ENCODE results near the gene DCP1A. TPM values are rescaled to one million over a fixed set of nuclear protein-coding genes. Genes with fewer than 3 reads are reported as not detected.
A peak's percentile ranks its signal among the peaks of the same experiment; 100 is the strongest.
"Not testable (repeated sequence)": the region's sequence is repeated elsewhere in the genome, so short reads cannot be mapped to it uniquely, and the experiment has no call there.

The DCP1A gene
- total RNA-seq, 1 donor from 2014 or later: 11.2 TPM

DNA sequence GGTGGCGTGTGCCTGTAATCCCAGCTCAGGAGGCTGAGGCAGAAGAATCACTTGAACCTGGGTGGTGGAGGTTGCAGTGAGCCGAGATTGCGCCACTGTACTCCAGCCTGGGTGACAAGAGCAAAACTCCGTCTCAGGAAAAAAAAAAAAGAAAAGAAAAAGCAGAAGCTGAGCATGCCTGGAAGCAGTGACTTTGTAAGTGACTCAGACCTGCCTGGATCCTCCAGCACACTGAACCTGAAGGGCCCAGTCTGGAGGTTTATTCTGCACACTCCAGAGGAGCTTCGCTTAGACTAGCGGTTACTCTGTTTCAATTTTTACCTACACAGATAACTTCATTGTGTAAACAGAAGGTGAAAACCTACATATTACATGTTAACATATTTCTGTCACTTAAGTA is 19.4 kb downstream of the DCP1A start:
- DNase-seq: not testable (repeated sequence)

DNA sequence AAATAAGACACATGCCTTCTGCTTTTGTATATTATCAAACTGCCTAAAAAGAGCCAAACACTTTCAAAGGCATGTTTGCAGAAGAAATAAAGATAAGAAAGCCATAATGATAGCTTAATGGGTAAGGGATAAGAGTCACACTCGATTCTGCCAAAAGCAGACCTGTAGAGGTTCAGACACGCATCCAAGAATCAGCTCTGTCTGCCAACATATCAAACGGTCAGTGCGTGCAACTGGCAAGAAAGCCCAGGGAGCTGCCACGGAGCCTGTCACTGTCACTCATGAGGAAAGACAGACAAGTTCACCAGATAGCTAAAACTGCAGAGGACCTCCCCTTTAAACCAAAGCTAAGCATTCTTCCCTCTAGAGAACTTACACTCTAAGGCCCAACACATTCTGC is 23.2 kb downstream of the DCP1A start:
- DNase-seq: no peak

DNA sequence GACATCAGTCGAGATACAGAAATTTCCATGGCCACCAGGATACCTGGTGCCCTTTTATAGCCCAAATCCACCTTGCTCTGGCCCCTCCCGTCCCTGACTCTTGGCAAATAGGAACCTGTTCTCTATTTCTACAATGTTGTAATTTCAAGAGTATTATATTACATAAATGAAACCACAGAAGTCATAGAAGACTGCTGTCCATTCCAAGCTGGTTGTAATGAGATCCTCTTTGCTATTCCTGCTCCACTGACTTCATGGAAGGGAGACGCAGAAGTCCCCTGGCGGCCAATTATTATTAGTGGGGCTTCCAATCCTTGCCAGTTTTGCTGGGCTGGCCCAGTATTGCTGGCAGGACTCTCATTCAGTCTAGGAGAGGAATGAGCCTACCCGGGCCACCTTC is 26.6 kb downstream of the DCP1A start:
- DNase-seq: no peak

DNA sequence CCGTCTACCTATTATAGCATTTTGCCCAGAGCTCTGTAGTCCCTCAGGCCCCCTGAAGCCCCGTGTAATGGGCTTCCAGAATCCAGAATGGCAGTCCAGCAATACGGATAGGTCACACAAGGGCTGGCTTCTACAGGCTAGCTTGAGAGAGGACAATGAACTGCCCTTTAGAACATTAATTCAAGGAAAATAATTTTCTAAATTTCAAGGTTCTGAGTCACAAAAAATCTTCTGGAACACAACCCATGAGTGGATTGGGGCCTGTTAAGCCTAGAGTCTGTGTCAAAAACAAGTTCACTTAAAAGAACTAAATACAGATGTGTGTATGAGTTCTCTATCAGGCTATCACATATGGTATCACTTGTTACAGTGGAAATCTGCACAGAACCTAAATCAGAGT is 28.8 kb downstream of the DCP1A start:
- no peak for DNase-seq

DNA sequence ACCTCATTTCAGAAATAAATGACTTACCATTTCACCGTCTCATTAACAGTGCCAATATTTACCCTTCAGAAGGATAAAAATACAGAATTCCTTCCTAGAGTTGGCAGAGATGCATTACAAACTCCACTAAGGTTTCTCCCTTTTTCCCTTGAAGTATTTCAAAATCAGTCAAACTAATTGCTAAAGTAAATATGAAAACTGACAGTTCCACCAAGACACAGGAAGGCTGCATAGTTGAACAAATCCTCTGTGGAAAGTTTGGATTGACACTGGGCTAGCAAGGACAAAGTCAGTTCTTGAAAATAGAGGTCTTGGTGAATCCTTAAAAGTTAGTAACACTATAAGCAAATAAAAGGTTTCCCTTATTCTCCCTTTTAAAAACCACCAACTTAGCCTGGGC is 34.5 kb downstream of the DCP1A start:
- no peak for DNase-seq

DNA sequence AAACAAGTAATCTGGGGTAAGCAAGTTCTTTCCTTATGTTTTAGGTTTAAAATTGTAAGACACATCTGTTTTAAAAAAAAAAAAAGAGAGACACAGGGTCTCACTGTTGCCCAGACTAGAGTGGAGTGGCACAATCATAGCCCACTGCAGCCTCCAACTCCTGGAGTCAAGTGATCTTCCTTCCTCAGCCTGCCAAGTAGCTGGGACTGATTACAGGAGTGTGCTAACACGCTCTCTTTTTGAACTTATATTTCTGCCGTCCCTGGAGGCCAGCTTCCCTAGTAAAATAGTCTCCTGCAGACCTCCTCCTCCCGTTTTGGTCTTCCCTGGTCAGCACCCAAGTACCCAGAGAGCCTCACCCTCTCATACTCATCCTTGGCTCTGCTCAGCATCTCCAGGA is 35.5 kb downstream of the DCP1A start:
- no peak for DNase-seq

DNA sequence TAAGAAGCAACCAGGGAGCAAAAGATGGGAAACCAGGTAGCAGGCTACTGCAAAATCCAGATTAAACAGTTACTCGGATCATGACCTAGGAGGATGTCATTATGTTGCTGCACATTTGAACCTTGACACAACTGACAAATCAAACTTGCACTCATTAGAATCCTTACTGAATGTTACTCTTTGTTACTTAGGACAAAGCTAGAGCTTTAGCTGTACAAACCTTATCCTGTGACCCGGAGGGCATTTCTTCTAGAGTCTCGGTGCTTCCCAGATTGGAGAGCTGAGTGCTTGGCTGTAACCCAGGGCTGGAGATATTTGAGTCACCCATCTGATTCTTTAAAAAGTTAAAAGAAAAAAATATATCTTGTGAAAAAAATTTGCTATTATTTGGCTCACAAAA is 43.4 kb downstream of the DCP1A start:
- DNase-seq: no peak

DNA sequence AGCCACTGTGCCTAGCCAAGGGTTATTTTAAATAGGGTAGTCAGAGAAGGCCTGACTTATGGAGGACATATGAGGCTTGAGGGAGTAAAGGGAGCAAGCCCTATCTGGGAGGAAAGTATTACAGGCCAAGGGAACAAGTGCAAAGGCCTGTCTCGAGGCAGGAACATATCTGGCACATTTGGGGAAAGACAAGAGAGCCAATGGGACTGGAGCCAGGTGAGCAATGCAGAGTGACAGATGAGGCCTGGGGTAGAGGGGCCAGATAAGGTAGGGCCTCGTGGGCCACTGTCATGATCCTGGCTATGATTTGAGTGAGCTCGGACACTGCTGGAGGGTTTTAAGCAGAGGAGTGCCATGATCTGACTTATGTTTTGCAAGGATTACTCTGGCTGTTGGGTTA is 43.8 kb downstream of the DCP1A start:
- DNase-seq: no peak

DNA sequence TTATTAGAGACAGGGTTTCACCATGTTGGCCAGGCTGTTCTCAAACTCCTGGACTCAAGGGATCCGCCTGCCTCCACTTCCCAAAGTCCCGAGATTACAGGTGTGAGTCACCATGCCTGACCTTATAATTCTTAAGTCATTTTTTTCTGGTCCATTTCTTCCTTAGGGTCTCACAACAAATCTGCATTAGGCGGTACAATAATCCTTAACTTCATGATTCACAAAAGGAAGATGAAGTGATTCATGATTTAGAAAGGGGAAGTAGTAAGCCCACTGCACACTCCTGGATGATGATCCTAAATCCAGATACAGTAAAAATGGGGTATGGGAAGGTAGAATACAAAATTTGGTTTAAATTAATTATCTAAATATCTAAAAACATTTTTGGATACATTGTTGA is 46.5 kb downstream of the DCP1A start:
- no peak for DNase-seq

DNA sequence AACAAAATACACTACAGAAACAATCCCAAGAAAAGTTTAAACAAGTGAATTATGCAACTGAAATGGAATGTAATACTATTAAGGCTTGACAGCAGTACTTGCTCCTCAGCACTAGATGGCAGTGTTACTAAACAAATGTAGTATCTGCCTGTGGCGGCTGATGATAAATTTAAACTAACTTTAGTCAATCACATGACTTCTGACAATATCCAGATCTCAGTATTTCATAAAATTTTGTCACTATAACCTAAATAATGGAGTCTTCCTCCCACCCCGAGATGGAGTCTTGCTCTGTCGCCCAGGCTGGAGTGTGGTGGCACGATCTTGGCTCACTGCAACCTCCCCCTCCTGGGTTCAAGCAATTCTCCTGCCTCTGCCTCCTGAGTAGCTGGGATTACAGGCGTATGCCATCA is 47.7 kb downstream of the DCP1A start:
- DNase-seq: peak; percentile 66

DNA sequence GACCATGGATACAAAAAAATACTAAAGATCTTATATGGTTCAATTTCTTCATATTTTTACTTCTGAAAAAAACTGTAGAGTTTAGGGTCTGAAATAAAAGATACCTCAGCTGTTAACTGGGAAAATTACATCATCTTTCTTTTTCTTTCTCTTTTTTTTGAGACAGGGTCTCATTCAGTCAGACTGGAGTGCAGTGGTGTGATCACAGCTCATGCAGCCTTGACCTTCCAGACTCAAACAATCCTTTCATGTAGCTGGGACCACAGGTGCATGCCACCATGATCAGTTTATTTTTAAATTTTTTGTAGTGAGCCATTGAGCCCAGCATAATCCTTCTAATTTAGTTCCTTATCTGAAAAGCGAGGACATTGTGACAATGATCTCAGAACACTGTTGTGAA is 51.9 kb downstream of the DCP1A start:
- DNase-seq: no peak

DNA sequence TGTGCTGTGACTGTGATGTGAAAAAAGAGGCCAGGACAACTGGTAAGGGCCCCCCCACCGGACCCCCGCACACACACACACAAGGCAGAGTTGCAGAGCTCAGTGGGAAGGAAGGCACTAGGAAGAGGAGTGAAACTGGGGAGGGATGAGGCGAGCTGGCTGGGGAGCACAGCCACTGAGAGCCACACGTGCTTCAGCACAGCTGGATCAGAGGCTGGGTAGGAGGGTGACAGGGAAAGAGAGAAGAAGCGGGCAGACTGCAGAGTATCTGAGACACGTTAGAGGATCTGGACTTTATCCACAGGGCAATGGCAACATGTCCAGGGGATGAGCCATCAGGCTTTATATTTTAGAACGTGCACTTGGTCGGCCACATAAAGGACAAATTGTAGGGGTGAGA is 53.5 kb downstream of the DCP1A start:
- no peak for DNase-seq

DNA sequence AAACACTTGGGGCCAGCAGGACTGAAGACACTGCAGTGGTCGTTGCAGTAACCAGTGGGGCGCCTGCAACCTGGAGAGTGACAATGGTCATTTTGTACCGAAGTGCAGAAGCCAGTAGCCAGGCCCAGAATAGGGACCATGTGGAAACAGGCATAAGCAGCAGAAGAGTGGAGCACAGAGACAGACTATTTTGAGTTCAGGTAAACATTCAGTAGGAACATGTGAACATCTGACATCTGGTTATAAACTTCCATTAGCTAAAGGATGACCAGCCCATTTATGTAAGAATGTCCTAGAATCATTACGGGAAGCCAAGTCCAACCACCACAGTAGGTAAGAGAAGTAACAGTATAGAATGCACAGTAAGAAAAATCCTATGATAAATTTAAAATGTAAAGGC is 59.1 kb downstream of the DCP1A start:
- no peak for DNase-seq

DNA sequence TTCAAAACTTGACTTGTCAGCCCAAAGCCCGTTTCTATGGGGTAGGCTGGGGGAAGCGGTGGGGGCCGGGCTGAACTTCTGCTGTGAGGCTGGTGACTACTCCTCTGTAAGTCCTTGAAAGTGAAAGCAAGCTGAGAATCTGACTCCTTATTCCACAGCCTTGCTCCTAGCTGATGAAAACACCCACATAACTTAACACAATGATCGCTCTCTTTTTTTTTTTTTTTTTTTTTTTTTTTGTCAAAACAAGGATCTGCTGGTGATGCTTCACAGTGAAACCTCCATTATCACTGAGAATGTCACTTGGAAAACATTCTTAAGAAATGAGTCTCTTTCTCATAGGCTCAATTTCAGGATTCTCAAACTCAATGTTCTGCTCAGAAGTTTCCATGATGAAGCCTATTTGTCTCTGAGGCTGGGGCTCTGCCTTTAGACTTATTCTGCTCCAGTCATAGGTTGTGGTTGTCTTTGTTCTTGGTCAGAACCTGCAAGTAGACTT is 60.2 kb downstream of the DCP1A start:
- no peak for DNase-seq

DNA sequence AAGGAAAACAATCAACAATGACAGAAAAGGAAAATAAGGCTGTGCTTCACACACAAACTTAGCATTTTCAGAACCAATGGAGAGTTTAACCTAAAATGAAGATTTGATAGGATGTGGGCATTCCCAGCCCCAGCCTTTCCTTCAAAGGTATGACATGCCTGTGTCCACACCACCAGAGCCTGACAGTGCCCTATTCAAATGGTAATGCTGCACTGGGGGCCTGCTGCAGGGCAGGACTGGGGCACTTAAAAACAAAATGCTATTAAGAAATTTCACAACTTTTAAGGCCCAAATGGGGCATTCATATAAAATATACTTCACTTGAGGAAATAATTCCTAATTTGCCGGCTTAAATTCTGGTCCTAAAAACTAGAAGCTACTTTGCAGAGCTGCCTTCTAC is 60.6 kb downstream of the DCP1A start:
- no peak for DNase-seq

DNA sequence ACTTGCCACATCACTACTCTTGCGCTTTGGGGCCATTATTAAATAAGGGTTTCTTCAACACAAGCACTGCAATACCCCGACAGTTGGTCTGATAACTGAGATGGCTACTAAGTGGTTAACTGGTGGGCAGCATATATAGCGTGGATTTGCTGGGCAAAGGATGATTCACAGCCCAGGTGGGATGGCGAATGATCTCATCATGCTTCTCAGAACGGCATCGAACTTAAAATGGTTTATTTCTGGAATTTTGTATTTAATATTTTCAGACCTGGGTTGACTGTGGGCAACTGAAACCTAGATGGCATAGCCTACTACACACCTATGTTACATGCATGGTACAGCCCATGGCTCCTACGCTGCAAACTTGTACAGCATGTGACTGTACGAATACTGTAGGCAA is 64.8 kb downstream of the DCP1A start:
- no peak for DNase-seq

DNA sequence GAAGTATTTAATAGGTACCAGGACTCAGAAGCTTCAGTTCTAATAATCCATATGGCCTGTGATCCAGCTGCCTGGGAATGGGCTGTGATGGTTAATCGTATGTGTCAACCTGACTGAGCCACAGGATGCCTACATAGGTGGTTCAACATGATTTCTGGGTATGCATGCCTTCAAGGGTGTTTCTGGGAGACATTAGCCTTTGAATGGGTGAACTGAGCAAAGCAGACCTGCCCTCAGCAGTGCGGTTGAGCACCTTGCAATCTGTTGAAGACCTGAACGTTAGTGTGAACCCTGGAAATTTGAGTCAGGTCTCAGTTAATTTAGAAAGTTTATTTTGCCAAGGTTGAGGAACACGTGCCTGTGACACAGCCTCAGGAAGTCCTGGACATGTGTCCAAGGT is 68.7 kb downstream of the DCP1A start:
- no peak for DNase-seq

DNA sequence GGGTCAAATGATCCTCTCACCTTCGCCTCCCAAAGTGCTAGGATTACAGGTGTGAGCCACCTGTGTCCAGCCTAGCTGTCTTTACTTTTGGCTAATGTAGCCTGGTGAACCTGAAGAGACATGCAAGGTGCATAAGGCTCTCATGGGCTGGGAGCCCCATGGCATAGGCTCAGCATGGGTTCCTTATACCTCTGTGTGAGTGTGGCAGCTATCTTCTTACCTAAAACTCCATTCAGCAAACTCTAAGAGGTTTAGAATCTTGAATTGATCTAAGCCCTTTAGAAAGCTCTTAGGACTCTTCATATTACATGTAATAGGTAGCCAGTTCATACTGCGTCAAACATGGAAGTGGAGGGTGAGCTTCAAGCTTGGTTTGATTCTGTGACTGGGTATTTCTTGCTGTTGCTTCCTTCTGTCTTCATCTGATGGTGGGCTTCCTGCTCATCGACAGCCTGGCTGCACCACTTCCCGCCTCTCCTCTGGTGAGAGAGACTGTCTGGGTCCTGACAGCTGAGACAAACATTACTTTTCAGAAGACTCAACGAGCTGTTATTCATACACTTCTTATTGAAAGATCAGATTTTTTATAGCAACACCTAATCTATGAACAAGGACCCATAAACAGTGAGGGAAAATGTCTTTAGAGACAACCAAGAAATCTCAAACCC is 72.3 kb downstream of the DCP1A start:
- DNase-seq: no peak

DNA sequence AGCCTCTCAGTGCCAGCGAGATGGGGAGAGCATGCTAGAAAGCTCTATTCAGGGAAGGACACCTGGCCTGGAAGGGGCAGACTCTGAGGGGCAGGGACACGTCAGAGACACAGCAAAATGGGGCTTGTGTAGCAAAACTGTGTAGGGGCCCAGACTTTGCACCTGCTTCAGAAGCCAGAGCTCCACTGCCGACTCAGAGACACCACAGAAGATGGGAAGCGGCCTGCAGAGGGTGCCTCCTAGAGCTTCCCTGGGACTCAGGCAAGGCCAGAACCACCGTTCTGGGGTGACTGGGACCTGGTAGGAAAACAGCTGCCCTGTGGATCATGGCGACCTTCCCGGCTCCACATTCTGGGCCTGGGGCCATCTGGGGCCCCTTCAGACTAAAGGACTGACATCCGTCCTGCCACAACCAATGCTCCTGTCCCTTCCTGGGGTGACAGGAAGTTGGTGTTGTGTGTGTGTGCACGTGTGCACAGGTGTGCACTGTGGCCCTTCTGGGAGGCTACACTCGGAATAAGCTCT is 74.1 kb downstream of the DCP1A start:
- DNase-seq: no peak

DNA sequence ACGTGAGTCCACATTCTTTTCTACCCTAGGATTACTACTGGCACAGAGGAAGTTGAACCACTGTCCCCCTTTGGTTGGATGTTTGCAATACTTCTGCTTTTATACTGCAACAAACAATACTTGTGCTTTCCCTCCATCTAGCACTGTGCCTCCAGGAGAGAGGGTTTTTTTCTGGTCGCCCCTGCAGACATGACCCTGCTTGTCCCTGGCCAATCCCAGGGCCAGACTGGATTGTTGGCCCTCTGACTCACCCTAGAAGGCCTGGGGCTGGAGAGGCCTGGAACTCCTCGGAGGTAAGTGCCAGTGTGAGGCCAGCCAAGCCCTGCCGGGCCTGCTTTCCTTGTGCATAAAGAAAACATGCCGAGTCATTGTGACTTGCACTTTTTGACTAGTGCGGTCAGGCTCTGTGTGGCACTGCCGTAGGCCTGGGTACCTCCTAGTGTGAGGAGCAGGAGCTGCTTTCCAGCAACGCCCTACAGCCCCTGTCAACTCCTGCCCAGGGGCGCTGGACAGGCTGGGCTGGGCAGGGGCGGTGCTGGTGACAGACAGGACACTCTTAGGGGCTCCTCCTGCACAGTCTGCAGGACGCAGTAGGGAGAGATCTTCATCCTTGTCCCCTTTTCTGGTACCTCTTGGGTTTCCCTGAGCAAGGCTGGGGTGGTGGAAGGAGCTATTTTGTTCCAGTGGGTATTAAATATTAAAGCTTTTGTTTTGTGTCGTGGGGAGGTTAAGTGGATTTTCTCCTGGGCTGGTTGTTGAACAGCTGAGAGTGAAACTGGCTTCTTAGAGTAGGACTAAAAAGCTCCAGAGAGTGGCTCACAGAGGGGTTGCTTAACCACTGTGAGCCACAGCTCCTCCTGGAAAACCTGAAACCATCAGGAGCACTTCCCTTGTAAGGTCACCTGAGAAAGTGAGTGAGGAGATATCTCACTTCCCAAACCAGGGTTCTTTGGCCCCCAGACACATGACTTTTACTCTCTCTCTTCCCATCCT is 77.2 kb downstream of the DCP1A start:
- peak; percentile 90 for DNase-seq

DNA sequence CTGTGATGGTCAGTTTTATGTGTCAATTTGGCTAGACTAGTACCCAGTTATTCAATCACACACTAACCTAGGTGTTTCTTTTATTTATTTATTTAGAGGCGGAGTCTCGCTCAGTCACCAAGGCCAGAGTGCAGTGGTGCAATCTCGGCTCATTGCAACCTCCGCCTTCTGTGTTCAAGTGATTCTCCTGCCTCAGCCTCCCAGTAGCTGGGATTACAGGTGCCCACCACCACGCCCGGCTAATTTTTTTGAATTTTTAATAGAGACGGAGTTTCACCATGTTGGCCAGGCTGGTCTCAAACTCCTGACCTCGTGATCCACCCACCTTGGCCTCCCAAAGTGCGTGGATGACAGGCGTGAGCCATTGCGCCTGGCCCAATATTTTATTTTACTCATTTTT is 78.2 kb downstream of the DCP1A start:
- not testable (repeated sequence) for DNase-seq

DNA sequence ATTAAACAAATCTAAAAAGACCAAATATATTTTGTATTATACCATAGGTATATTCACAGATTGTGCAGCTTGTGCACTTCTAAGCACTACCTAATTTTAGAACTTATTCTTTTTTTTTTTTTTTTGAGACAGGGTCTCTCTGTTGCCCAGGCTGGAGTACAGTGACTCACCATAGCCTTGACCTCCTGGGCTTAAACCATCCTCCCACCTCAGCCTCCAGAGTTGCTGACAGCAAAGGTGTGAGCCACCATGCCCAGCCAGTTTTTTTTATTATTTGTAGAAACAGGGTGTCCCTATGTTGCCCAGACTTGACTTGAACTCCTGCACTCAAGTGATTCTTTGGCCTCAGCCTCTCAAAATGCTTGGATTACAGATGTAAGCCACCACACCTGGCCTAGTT is 79.6 kb downstream of the DCP1A start:
- no peak for DNase-seq

DNA sequence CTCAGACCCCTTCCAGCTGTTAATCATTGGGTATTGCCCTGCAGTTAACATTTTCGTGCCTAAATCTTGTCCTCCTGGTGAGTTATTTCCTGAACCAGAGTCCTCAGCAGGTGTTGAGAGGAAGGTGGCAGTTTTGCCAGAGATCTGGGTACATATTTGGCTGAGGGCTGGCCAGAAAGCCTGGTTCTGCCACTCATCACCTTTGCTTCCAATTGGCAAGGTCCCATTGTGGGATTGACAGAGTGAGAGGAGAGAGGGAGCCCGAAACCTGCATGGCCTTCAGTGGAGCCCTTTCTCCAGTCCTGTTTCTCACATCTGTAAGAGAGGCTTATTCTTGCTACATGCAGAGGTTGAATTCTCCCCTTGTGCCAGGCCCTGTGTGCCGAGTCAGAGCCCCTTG is 82.6 kb downstream of the DCP1A start:
- DNase-seq: no peak

DNA sequence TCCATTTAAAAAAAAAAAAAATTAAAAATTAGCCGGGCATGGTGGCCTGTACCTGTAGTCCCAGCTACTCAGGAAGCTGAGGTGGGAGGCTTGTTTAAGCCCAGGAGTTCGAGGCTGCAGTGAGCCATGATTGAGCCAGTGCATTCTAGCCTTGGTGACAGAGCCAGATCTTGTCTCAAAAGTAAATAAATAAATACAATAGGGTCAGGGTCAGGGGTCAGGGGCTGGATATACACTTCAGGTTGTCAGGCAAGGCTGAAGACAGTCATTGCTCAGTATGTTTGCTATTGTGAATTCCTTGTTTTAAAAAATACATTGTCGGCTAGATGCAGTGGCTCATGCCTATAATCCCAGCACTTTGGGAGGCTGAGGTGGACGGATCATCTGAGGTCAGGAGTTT is 83.4 kb downstream of the DCP1A start:
- no peak for DNase-seq
